Stimulated activated CD4-positive, alpha-beta T cell treated with anti-CD3 and anti-CD28 coated beads, TNF-alpha, amount 100 ng/mL, for 48 hours (primary cell): Measurements from ENCODE around the gene XRRA1.

Experiments used
- DNase-seq, 3 donors: peaks; one replicate each; pipeline ENCODE4 v3.0.0-alpha.2; 2020; ENCODE audit warnings: low read depth in 3 of 3

The XRRA1 gene

GRCh38 chr11:74950374-74950969 lies 1.6 kb upstream of the XRRA1 start:
- DNase-seq, result no peak

- no peak for DNase-seq
These were observed 854 bp upstream of the XRRA1 start for GRCh38 chr11:74949753-74950137.

DNA sequence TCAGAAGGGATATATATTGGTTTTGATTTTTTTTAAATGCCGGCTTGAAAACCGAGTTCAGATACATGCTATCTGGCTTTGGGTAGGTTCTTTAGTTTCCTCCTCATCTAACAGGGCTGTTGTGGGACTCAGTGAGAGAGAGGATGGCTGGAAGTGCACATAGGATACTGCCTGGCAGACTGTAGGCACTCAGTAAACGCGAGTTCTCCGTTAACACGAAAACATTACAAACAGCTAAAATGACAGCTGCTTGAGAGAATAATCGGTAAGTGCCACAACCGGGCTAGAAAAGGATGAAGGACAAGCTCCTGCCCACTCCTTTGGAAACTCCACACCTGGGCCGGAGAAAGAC lies 369 bp downstream of the XRRA1 start:
- no peak for DNase-seq

- no peak for DNase-seq
These were observed 6.7 kb downstream of the XRRA1 start for GRCh38 chr11:74942073-74942759.

GRCh38 chr11:74941492-74941891 lies 7.4 kb downstream of the XRRA1 start:
- DNase-seq, result no peak

DNA sequence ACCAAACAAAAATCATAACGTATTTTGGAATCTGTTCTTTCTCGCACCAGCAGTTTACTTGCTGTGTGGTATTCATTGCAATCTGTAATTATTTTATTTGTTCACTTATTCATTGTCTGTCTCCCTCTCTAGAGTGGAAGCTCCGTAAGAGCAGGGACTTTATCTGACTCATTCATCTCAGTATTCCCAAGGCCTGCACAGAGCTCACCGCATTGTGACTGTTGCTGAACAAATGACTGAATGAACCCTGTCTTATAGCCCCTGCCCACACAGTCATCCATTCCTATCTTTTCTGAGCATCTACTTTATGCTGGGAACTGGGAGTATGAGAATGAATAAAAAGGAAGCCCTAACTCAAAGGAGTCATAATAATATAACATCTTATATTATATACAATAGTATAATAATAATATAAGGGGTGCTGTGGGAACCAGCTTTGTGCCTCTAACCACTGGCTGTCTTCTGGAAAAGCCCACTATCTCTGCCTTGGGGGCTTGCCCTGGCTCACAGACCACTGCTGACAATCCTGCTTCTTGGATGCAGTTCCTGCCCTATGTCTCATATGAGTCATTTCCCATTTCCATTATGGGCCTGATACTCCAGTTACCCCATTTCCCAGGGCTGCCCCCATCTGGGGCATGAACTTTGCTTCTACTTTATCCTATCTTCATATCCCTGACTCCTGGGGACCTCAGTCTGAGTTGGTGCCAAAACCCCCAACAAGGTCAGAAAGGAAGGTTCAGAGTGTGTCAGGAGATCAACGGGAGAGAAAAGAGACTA lies 11.0 kb downstream of the XRRA1 start:
- no peak for DNase-seq

GRCh38 chr11:74936976-74937375 lies 11.9 kb downstream of the XRRA1 start:
- no peak for DNase-seq

GRCh38 chr11:74936087-74936486 lies 12.8 kb downstream of the XRRA1 start:
- DNase-seq, result no peak

DNA sequence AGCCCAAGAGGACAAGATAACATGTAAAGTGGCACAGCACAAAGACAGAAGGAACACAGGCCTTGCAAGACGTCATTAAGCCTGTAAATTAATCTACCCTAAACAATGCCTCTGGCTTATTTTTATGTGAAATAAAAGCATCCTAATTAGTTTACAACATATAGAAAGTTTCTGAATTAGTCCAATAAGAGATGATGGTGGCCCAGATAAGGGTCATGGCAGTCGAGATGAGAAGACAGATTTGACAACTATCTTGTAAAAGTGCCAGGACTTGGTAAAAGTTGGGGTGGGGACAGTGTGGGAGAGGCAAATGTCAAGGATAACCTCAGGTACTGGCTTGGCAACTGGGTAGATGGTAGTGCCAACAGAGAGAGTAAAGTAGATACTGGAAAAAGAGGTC lies 13.6 kb downstream of the XRRA1 start:
- DNase-seq, result no peak

- no peak for DNase-seq
These were observed 15.1 kb downstream of the XRRA1 start for GRCh38 chr11:74933765-74934164.

DNA sequence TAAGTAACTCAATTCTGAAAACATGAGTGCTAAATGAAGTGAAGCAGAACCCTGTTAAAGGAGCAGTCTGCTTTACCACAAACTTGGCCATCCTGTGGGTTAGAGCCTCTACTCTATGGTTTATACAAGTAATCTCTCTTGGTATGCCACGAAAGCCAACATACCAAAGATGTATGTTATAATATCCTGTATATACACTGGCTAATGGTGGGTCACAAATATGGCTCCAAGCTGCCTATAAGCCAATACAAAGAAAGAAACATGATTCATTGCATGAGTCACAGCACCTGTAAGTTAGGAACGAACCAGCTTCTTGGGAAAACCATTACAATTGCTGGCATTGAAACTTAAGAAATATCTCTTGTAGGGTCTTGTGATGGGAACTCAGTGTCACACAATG lies 16.1 kb downstream of the XRRA1 start:
- no peak for DNase-seq

GRCh38 chr11:74932169-74932568 lies 16.7 kb downstream of the XRRA1 start:
- DNase-seq, result no peak

- DNase-seq, result peak; percentile 34 to 51 (median 44)
These were observed 19.2 kb downstream of the XRRA1 start for GRCh38 chr11:74929431-74930363.

DNA sequence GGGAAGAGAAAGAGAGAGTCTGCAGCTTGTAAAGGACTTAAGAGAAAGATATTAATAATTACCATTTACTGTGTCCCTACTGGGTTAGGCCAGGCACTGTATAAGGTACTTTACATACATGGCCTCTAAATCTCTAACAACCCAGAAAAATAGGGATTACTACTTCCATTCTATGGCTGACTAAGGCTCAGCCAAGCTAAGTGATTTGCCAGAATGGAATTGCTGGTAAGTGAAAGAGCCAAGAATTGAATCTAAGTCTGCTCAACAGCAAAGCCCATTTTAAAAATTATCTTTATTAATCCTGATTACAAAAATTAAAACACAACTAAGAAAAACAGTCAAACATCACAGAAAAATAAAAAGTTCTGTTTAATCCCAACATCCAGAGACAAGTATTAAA lies 21.4 kb downstream of the XRRA1 start:
- DNase-seq, result no peak

DNA sequence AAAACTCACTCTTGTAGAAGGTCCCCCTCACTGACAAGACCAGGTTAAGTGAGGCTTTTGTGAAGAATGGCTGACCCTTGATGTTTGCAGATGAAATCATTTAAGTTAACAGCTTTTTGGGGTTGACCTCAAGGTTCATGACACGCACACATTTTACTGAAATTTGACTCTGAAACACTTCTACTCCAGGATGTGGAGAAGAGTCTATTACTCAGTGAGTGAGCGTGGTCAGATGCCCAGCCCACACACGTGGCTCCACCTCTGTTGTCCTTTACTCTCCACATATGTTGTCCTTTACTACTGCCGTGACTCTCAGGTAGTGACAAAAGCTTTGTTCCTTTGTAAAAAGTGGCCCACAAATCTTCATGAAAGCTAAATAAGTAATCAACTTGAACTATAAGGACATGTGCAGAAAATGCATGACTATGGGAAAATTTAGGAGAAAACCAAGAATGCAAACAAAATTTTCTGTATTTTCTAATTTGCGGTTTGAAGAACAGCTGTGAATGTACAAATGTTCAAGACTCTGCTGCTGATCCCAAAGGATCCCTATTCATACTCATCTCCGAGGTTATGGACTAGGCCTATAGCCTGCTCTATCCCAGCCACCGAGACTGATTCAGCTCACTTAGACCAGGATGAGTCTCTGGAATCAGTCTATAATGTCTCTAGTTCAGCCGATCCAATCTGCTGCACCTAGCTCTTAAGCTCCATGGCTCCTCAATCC lies 22.4 kb downstream of the XRRA1 start:
- no peak for DNase-seq

DNA sequence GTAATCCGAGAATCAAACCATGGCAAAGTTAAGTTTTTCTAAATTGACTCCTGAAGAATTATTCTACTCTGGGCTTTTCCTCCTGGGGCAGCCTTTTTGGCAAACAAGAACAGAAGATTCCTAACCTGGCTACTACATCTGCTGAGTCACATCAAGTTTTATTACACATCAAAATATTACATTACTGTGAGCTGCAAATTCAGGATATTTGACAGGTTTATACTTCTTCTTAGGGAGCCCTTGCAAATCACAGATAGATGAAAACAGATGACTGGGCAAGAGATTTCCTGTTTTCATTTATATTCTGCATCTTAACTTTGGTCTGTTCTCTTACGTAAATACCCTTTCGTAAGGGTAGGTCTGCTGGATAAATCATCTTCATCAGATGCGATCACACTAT lies 23.6 kb downstream of the XRRA1 start:
- DNase-seq, result no peak

DNA sequence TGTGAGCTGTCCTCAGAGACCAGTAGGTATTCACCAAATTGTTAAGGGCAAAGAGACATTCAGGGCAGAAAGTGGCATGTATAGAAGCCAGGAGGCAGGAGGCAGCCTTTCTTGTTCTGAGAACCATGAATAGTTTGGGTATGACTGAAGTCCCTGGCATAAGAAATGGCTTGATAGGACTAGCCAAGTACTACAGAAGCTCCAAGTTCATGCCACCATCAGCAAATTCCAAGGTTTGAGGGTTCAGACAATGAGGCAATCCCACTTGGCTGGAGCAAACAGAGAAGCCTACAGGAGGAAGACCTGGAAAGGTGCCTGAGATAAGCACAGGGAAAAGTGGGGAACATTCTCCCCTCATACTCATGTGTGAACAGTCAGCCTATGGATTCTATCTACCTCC lies 25.8 kb downstream of the XRRA1 start:
- no peak for DNase-seq

DNA sequence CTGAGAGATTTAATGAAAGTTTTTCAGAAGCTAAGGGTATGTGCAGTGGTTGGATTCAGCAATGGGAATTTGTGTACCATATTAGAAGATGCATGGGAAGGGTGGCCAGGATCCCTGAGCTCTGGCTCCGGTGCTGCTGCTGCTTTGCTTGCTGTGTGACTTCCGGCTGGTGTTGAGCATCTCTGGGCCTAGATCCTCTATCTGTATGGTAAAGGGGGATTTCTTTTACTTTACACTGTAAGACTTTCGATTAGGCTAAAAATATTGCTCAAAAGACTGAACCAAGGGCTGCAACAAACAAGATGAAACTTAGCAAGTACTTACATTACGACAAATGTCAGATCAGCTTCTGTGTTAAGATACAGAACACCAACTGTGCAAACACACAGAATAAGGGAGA lies 39.1 kb downstream of the XRRA1 start:
- no peak for DNase-seq

GRCh38 chr11:74909385-74909784 lies 39.5 kb downstream of the XRRA1 start:
- no peak for DNase-seq

- DNase-seq, result no peak
These were observed 43.6 kb downstream of the XRRA1 start for GRCh38 chr11:74905326-74905725.

GRCh38 chr11:74902342-74902741 lies 46.5 kb downstream of the XRRA1 start:
- no peak for DNase-seq
